ENCODE data around the gene AWAT1. TPM values are rescaled to one million over a fixed set of nuclear protein-coding genes. Genes with fewer than 3 reads are reported as not detected.
A peak's percentile ranks its signal among the peaks of the same experiment; 100 is the strongest.
"Not testable (repeated sequence)": the region's sequence is repeated elsewhere in the genome, so short reads cannot be mapped to it uniquely, and the experiment has no call there.

The AWAT1 gene
- 1 to 10 TPM in 2 of 4 donors, under 1 TPM in 2; 0.46 to 6.2 (median 1.7) TPM for total RNA-seq

DNA sequence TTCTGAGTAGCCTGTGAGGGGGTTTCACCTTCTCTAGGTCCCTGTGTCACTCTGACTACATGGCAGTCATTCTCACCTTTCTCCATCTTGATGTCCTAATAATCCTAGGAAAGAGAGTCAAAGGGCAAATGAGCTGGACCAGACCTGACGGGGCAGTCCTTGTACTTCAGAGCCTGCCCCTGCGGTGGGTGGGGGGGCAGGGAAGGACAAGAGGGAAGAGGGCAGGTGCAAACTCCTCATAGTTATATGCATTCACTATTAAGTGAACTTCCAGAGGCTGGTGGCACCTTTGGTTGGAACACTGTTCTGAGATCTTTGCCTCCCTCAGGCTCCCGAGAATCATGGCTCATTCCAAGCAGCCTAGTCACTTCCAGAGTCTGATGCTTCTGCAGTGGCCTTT lies at the start of gene AWAT1:
Gene AWAT1 (plus strand): TSS at position 301 of the 400 bp plus-strand sequence. CDS start 41 bp downstream, at position 342.
- intact Hi-C loops (cut with DNase I; ENCODE audit: low total_unique reads) = no loop called here
- 81 to 94% methylated on average over 3 of the region's 3 CpGs for WGBS, 2 donors
- no peak for TF ChIP-seq POLR2A (IDR thresholded peaks at IDR 0.05)
- TF ChIP-seq, protein P1, sequence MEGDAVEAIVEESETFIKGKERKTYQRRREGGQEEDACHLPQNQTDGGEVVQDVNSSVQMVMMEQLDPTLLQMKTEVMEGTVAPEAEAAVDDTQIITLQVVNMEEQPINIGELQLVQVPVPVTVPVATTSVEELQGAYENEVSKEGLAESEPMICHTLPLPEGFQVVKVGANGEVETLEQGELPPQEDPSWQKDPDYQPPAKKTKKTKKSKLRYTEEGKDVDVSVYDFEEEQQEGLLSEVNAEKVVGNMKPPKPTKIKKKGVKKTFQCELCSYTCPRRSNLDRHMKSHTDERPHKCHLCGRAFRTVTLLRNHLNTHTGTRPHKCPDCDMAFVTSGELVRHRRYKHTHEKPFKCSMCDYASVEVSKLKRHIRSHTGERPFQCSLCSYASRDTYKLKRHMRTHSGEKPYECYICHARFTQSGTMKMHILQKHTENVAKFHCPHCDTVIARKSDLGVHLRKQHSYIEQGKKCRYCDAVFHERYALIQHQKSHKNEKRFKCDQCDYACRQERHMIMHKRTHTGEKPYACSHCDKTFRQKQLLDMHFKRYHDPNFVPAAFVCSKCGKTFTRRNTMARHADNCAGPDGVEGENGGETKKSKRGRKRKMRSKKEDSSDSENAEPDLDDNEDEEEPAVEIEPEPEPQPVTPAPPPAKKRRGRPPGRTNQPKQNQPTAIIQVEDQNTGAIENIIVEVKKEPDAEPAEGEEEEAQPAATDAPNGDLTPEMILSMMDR (IDR thresholded peaks at IDR 0.05) = no peak
- DNase-seq (ENCODE audit: low spot score in 2 of 2) = no peak
- H3K4me3 ChIP-seq (ENCODE audit: low read depth, poor library complexity, severe bottlenecking) = no peak within 1 kb of the TSS

DNA sequence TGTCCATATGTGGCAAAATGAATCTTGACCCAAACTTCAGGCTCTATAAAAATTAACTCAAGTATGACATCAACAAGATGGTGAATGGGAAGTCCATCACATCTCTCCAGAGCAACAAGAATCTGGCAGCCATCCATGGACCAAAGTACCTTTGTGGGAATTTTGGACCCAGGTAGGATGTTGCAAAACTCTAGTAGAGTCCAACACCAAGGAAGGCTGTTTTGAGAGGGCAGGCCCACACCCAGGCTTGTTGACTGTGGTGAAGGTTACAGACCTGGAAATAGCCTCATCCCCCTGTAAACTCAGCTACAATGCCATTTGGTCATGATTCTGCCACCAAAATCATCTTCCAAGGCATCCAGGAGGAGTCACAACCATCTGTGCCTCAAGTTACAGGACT lies 44.2 kb upstream of the AWAT1 start:
- no peak for DNase-seq (ENCODE audit: low spot score in 2 of 2)
- no peak for TF ChIP-seq POLR2A (IDR thresholded peaks at IDR 0.05)
- TF ChIP-seq, protein P1 (IDR thresholded peaks at IDR 0.05) = no peak
- H3K4me3 ChIP-seq (ENCODE audit: low read depth, poor library complexity, severe bottlenecking) = no peak overlapping the region
- intact Hi-C loops (cut with DNase I; ENCODE audit: low total_unique reads) = no loop called here

DNA sequence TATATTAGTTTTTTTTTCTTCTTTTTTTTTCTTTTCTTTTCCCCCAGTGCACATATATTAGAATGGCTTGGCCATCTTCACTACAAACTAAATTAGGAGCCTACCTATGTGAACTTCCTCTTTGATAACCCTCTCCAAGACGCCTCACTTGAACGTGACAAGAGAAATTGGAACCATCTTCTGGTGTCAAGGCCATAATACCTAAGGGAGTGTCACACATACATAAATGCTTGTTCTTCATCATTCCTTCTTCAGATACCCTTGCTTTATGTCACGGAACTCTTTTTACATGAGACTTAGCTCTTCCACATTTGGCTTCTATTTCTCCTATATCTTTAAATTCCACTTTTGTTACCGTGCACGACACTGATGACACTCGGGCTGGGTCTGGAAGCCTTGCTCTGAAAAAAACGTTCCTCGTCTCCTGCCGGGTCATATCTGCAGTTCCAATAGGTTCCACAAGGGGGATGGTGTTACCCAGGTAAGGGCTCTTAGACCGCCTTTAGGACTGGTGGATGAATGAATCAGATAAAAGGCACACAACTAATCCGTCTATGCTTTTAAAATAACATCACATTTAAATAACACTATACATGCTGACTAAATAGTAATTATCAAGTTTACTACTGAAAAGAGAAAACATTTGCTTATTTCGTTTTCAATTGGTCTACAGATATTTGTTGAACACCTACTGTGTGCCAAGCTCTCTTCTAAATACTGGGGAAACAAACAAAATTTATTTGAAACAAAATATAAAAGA lies 37.3 kb upstream of the AWAT1 start:
- DNase-seq (ENCODE audit: low spot score in 2 of 2) = peak in 1 of 2 donors; percentile 28
- WGBS, 2 donors = 9 to 19% methylated on average over 12 of the region's 12 CpGs
- intact Hi-C loops (cut with DNase I; ENCODE audit: low total_unique reads) = no loop called here
- H3K4me3 ChIP-seq (ENCODE audit: low read depth, poor library complexity, severe bottlenecking) = no peak overlapping the region
- TF ChIP-seq POLR2A (IDR thresholded peaks at IDR 0.05) = no peak
- TF ChIP-seq, protein P1 (IDR thresholded peaks at IDR 0.05) = no peak

DNA sequence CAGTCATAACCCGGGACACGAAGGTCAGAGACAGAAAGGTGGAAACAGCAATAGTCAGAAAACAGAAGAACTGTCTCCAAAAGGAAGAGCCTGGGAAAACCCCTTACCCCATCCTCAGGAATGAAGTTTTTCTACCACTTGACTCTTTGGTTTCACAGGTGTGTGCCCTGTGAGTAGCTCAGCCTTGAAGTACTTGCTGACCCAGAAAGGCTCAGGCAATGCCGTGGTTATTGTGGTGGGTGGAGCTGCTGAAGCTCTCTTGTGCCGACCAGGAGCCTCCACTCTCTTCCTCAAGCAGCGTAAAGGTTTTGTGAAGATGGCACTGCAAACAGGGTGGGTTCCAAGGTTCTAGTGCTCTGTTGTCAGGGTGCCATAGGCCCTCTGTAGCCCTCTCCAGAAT lies 32.7 kb upstream of the AWAT1 start:
- intact Hi-C loops (cut with DNase I; ENCODE audit: low total_unique reads) = no loop called here
- no peak overlapping the region for H3K4me3 ChIP-seq (ENCODE audit: low read depth, poor library complexity, severe bottlenecking)
- 74 to 90% methylated on average over 5 of the region's 5 CpGs for WGBS, 2 donors
- DNase-seq (ENCODE audit: low spot score in 2 of 2) = no peak
- TF ChIP-seq POLR2A (IDR thresholded peaks at IDR 0.05) = no peak
- TF ChIP-seq, protein P1 (IDR thresholded peaks at IDR 0.05) = no peak

DNA sequence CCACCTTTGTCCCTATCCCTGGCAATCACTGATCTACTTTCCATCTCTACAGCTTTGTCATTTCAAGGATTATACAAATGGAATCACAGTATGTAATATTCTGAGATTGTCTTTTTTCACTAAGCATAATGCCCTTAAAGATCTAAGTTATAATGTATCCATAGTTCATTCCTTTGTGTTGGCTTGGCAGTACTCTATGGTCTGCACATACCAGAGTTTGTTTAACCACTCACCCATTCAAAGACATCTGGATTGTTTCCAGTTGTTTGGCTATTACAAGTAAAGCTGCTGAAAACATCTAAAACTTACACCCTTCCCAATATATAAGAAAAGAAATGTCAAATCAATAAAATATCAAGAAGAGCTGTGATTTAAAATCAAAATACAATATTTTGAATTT lies 26.0 kb upstream of the AWAT1 start:
- TF ChIP-seq, protein P1 (IDR thresholded peaks at IDR 0.05) = no peak
- no peak for TF ChIP-seq POLR2A (IDR thresholded peaks at IDR 0.05)
- no peak overlapping the region for H3K4me3 ChIP-seq (ENCODE audit: low read depth, poor library complexity, severe bottlenecking)
- no peak for DNase-seq (ENCODE audit: low spot score in 2 of 2)
- intact Hi-C loops (cut with DNase I; ENCODE audit: low total_unique reads) = no loop called here

DNA sequence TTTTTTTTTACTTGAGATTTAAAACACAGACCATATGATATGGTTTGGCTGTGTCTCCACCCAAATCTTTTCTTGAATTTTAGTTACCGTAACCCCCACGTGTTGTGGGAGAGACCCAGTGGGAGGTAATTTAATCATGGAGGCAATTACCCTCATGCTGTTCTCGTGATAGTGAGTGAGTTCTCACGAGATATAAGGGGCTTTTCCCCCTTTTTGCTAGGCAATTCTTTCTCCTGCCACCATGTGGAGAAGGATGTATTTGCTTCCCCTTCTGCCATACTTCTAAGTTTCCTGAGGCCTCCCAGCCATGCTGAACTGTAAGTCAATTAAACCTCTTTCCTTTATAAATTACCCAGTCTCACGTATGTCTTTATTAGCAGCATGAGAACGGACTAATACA lies 24.9 kb upstream of the AWAT1 start:
- DNase-seq (ENCODE audit: low spot score in 2 of 2); intact Hi-C loops (cut with DNase I; ENCODE audit: low total_unique reads); H3K4me3 ChIP-seq (ENCODE audit: low read depth, poor library complexity, severe bottlenecking): not testable (repeated sequence)
- WGBS, 2 donors = 50 to 58% methylated on average over 6 of the region's 6 CpGs

Measured in lower leg skin (tissue), 4 donors.